H1 (cell line): Measurements from ENCODE around the gene PEX6. TPM values are rescaled to one million over a fixed set of nuclear protein-coding genes. Genes with fewer than 3 reads are reported as not detected.

Source experiments
- MAX ChIP-seq: IDR thresholded peaks from 2 replicates; pipeline ENCODE4 v1.6.1; 2012; ENCODE audit warnings: inconsistent platforms
- polyA plus RNA-seq, 7 experiments: library from polyadenylated mRNA; depleted of rRNA in 3 of 7; stranded (reverse) in 5 of 7; unstranded in 2 of 7; fragments of >200 nt in 5 of 7; fragments of 200-250 nt in 2 of 7; gene quantifications; 1 replicate in 5 of 7; 2 replicates in 1 of 7; 4 replicates in 1 of 7; pipeline versions ENCODE4 v1.2.1 to v1.2.3, GENCODE V29; 2011 to 2013; ENCODE audit warnings: missing spikeins in 2 of 7, mixed read lengths in 2 of 7
- total RNA-seq: library from RNA; stranded (reverse); fragmentation: NEBNext Ultra II Directional; extraction: Animal tissue kit (Norgen Biotek cat#: 25700); gene quantifications from 2 replicates; pipeline ENCODE4 v1.2.1, GENCODE V29; 2021

Gene PEX6
- total and polyA plus RNA-seq, 2 of the 8 experiments (the other 6 are each of a cell fraction or from before 2014, with no cell fraction given) = 6.4 to 12.5 TPM

- 0 out of 2 replicates have a peak, but pooled peaks have one; percentile 16 for TF ChIP-seq MAX
Observed at GRCh38 chr6:42960243-42961019, 18.6 kb downstream of the PEX6 start, which contains the start of gene GNMT (continued).
